HCT116 (cell line): ENCODE results near the gene ZCCHC24.

Experiments used
- EGR1 ChIP-seq: IDR thresholded peaks from 2 replicates; pipeline ENCODE4 v1.6.1; 2012; ENCODE audit warnings: low read depth
- EZH2 ChIP-seq: fragments of 200-600 bp; sonication (generic); IDR thresholded peaks from 2 replicates; pipeline ENCODE4 v1.6.1; 2017; ENCODE audit warnings: antibody characterized with exemption, mixed run types
- EZH2phosphoT487 ChIP-seq: fragments of 200-600 bp; IDR thresholded peaks from 2 replicates; pipeline ENCODE4 v1.6.1; 2018; ENCODE audit warnings: antibody characterized with exemption, borderline replicate concordance
- FOSL1 ChIP-seq: IDR thresholded peaks from 2 replicates; pipeline ENCODE4 v1.6.1; 2012; ENCODE audit warnings: low read depth
- JUND ChIP-seq: IDR thresholded peaks from 2 replicates; pipeline ENCODE4 v1.6.1; 2012
- POLR2A ChIP-seq: IDR thresholded peaks from 2 replicates; pipeline ENCODE4 v1.7.0; 2011; ENCODE audit warnings: borderline replicate concordance; ENCODE audit not compliant: insufficient read depth, insufficient read length; ENCODE audit errors: extremely low read depth
- POLR2AphosphoS5 ChIP-seq: IDR thresholded peaks from 2 replicates; pipeline ENCODE4 v1.6.1; 2011; ENCODE audit warnings: mild to moderate bottlenecking, low read depth, low read length, moderate library complexity
- SP1 ChIP-seq: IDR thresholded peaks from 2 replicates; pipeline ENCODE4 v1.6.1; 2012; ENCODE audit warnings: low read depth
- SRF ChIP-seq: IDR thresholded peaks from 2 replicates; pipeline ENCODE4 v1.6.1; 2012; ENCODE audit warnings: low read depth
- TCF7L2 ChIP-seq: IDR thresholded peaks from 2 replicates; pipeline ENCODE4 v1.7.0; 2011; ENCODE audit warnings: borderline replicate concordance, inconsistent platforms; ENCODE audit not compliant: insufficient read depth, insufficient read length; ENCODE audit errors: extremely low read depth
- ZNF274 ChIP-seq: fragments of 200-500 bp; sonication (Bioruptor generic); IDR thresholded peaks from 2 replicates; pipeline ENCODE4 v1.6.1; 2014; ENCODE audit warnings: mild to moderate bottlenecking, low read depth, low read length, inconsistent platforms
- TF ChIP-seq, protein P1 (sequence below), 3 experiments: fragments of 200-600 bp in 1 of 3; sonication (generic) in 1 of 3; IDR thresholded peaks in 2 of 3; conservative IDR thresholded peaks in 1 of 3; 2 replicates each; pipeline ENCODE4 v1.5.1; 2012 to 2017; ENCODE audit warnings: low read depth in 2 of 3, low read length in 2 of 3, antibody characterized with exemption in 1 of 3, borderline replicate concordance in 1 of 3, control low read depth in 1 of 3, mild to moderate bottlenecking in 1 of 3, mixed read lengths in 1 of 3, mixed run types in 1 of 3, moderate library complexity in 1 of 3; ENCODE audit not compliant: insufficient read depth in 1 of 3

DNA sequence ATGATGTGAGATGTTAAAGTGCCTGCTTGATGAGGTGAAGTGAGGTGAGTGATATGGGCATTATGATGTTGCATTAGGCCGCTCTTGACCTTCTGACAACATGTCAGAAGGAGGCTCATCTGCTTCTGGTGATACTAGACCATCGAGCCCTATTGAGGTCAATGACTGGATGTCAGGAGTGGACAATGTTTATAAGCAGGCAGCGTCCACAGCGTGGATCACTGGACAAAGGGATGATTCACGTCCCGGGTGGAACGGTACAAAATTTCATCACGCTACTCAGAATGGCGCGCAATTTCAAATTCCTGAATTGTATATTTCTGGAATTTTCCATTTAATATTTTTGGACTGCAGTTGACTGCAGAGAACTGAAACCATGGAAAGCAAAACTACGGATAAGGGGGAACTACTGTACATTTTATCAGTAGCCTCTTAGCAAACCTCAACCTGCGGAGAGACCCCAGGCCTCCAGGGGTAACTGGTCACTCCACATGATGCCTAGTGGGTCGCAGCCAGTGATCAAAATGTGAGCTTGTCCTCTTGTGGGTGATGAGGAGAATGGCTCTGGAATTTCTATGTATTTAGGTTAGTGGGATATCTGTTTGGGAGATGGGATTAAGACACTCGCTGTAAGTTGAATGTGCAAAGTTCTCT is 5.7 kb upstream of the ZCCHC24 start:
- TF ChIP-seq, protein P1, sequence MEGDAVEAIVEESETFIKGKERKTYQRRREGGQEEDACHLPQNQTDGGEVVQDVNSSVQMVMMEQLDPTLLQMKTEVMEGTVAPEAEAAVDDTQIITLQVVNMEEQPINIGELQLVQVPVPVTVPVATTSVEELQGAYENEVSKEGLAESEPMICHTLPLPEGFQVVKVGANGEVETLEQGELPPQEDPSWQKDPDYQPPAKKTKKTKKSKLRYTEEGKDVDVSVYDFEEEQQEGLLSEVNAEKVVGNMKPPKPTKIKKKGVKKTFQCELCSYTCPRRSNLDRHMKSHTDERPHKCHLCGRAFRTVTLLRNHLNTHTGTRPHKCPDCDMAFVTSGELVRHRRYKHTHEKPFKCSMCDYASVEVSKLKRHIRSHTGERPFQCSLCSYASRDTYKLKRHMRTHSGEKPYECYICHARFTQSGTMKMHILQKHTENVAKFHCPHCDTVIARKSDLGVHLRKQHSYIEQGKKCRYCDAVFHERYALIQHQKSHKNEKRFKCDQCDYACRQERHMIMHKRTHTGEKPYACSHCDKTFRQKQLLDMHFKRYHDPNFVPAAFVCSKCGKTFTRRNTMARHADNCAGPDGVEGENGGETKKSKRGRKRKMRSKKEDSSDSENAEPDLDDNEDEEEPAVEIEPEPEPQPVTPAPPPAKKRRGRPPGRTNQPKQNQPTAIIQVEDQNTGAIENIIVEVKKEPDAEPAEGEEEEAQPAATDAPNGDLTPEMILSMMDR (IDR thresholded peaks at IDR 0.05 in 2 of 3, conservative IDR thresholded peaks at IDR 0.05 in 1 of 3; ENCODE audit: borderline replicate concordance in 1 of 3, insufficient read depth in 1 of 3, low read depth in 2 of 3, low read length in 2 of 3), result no peak
- TF ChIP-seq JUND (no peak), POLR2A (no peak), SRF (no peak), TCF7L2 (no peak), EZH2 (no peak), SP1 (no peak), EZH2phosphoT487 (no peak), ZNF274 (no peak), FOSL1 (no peak), EGR1 (no peak), POLR2AphosphoS5 (no peak)
